GM12878 (cell line): ENCODE results near the gene TRIP12. TPM values are rescaled to one million over a fixed set of nuclear protein-coding genes. Genes with fewer than 3 reads are reported as not detected.

Source experiments
- BHLHE40 ChIP-seq, 2 experiments: fragments of 450-650 bp in 1 of 2; IDR thresholded peaks; 2 replicates each; pipeline ENCODE4 v1.6.1; 2011 to 2017; ENCODE audit warnings: low read depth in 2 of 2, borderline replicate concordance in 1 of 2, improper control_type of control experiment in 1 of 2, low read length in 1 of 2, mild to moderate bottlenecking in 1 of 2
- BMI1 ChIP-seq: fragments of 450-650 bp; IDR thresholded peaks from 2 replicates; pipeline ENCODE4 v1.6.1; 2016; ENCODE audit warnings: mild to moderate bottlenecking, moderate library complexity, borderline replicate concordance
- CEBPB ChIP-seq, 2 experiments: fragments of 150-350 bp in 1 of 2; IDR thresholded peaks; 2 replicates each; pipeline ENCODE4 v1.6.1; 2012 to 2014; ENCODE audit warnings: low read depth in 2 of 2, low read length in 2 of 2, borderline replicate concordance in 1 of 2, inconsistent platforms in 1 of 2
- HDAC6 ChIP-seq: fragments of 200-600 bp; sonication (generic); IDR thresholded peaks from one replicate; pipeline ENCODE4 v1.8.0; 2017; ENCODE audit warnings: antibody characterized with exemption; ENCODE audit not compliant: unreplicated experiment
- KLF5 ChIP-seq: fragments of 450-650 bp; IDR thresholded peaks from 2 replicates; pipeline ENCODE4 v1.6.1; 2014; ENCODE audit warnings: mild to moderate bottlenecking; ENCODE audit not compliant: partially characterized antibody
- LARP7 ChIP-seq: fragments of 450-650 bp; IDR thresholded peaks from 2 replicates; pipeline ENCODE4 v1.6.1; 2017; ENCODE audit warnings: mild to moderate bottlenecking
- NFIC ChIP-seq: IDR thresholded peaks from 2 replicates; pipeline ENCODE4 v1.6.1; 2012; ENCODE audit warnings: low read depth, mild to moderate bottlenecking, inconsistent platforms, low read length, moderate library complexity
- RBBP5 ChIP-seq: fragments of 200-600 bp; sonication (generic); conservative IDR thresholded peaks from 2 replicates; pipeline ENCODE4 v1.6.1; 2016
- SIX5 ChIP-seq: IDR thresholded peaks from 2 replicates; pipeline ENCODE4 v1.6.1; 2011; ENCODE audit warnings: mild to moderate bottlenecking, low read depth, low read length, moderate library complexity; ENCODE audit not compliant: severe bottlenecking
- TBL1XR1 ChIP-seq: IDR thresholded peaks from 2 replicates; pipeline ENCODE4 v1.6.1; 2012; ENCODE audit warnings: low read depth, low read length, improper control_type of control experiment
- ZNF24 ChIP-seq: fragments of 450-650 bp; IDR thresholded peaks from 2 replicates; pipeline ENCODE4 v1.6.1; 2017; ENCODE audit warnings: antibody characterized with exemption, mild to moderate bottlenecking
- polyA plus RNA-seq, 11 experiments: library from polyadenylated mRNA; depleted of rRNA in 4 of 11; unstranded in 6 of 11; stranded (reverse) in 5 of 11; fragments of >200 nt; fragmentation: Nextera tagmentation in 4 of 11; fragmentation: Illumina TruSeq in 1 of 11; extraction: Ambion mirVana in 4 of 11; extraction: Trizol in 1 of 11; gene quantifications; 1 replicate in 1 of 11; 2 replicates in 10 of 11; pipeline versions ENCODE4 v1.2.1 to v1.2.3, GENCODE V29; 2011 to 2016; ENCODE audit warnings: inconsistent platforms in 2 of 11, missing spikeins in 2 of 11, low read depth in 1 of 11
- total RNA-seq, 4 experiments: library from RNA; depleted of rRNA in 3 of 4; stranded (reverse); fragments of >200 nt in 3 of 4; fragmentation: Illumina TruSeq in 1 of 4; extraction: Trizol in 1 of 4; gene quantifications; 2 replicates each; pipeline versions ENCODE4 v1.2.1 to v1.2.3, GENCODE V29; 2013 to 2021
- TF ChIP-seq, protein P1 (sequence below): fragments of 450-650 bp; IDR thresholded peaks from 2 replicates; pipeline ENCODE4 v1.6.1; 2018; ENCODE audit warnings: borderline replicate concordance, mild to moderate bottlenecking; ENCODE audit not compliant: partially characterized antibody
- TF ChIP-seq, protein P2 (sequence below): IDR thresholded peaks from 2 replicates; pipeline ENCODE4 v1.6.1; 2012; ENCODE audit warnings: improper control_type of control experiment, low read depth, low read length; ENCODE audit not compliant: insufficient replicate concordance
- TF ChIP-seq, protein P3 (sequence below): fragments of 450-650 bp; IDR thresholded peaks from 2 replicates; pipeline ENCODE4 v1.6.1; 2016; ENCODE audit warnings: mild to moderate bottlenecking, moderate library complexity, borderline replicate concordance
- TF ChIP-seq, protein P4 (sequence below): fragments of 450-650 bp; formaldehyde crosslinking; IDR thresholded peaks from 2 replicates; pipeline ENCODE4 v1.5.0; 2022; ENCODE audit warnings: mild to moderate bottlenecking, missing genetic modification characterization

TRIP12 gene
- total and polyA plus RNA-seq, 10 of the 15 experiments (the other 5 are each of a cell fraction or from before 2014, with no cell fraction given): 23.1 to 207 (median 97.0) TPM

DNA sequence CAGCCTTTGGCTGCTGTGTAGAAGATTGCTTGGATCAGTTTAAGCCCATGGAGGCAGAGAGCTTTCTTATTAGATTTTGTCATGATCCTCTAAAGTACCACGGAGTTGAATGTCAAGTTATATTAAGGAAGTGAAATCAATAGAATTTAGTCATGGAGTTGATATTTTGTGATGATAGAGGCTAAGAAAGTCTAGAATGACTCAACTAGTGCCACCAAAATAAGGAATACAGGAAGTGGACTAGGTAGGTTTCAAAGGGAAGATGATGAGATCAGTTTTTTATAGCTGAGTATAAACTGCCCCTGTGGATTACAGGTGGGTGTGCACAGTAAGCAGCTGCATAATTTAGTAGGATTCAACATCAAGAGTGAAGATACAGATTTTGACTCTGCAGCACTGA lies 25.7 kb upstream of the TRIP12 start (continued):
- TF ChIP-seq, protein P1, sequence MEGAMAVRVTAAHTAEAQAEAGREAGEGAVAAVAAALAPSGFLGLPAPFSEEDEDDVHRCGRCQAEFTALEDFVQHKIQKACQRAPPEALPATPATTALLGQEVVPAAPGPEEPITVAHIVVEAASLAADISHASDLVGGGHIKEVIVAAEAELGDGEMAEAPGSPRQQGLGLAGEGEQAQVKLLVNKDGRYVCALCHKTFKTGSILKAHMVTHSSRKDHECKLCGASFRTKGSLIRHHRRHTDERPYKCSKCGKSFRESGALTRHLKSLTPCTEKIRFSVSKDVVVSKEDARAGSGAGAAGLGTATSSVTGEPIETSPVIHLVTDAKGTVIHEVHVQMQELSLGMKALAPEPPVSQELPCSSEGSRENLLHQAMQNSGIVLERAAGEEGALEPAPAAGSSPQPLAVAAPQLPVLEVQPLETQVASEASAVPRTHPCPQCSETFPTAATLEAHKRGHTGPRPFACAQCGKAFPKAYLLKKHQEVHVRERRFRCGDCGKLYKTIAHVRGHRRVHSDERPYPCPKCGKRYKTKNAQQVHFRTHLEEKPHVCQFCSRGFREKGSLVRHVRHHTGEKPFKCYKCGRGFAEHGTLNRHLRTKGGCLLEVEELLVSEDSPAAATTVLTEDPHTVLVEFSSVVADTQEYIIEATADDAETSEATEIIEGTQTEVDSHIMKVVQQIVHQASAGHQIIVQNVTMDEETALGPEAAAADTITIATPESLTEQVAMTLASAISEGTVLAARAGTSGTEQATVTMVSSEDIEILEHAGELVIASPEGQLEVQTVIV: no peak
- TF ChIP-seq BHLHE40 (IDR thresholded peaks at IDR 0.05; ENCODE audit: borderline replicate concordance in 1 of 2, low read depth in 2 of 2, low read length in 1 of 2) (no peak), HDAC6 (no peak), BMI1 (no peak), LARP7 (no peak), KLF5 (no peak), SIX5 (no peak), RBBP5 (no peak), NFIC (peak; percentile 96; the same call in 1 of the 2 replicates), CEBPB (IDR thresholded peaks at IDR 0.05; ENCODE audit: borderline replicate concordance in 1 of 2, low read depth in 2 of 2, low read length in 2 of 2) (peak in 1 of 2 experiments; percentile 48; a peak in 1 of 4 replicates), ZNF24 (no peak), TBL1XR1 (no peak)
- TF ChIP-seq, protein P2, sequence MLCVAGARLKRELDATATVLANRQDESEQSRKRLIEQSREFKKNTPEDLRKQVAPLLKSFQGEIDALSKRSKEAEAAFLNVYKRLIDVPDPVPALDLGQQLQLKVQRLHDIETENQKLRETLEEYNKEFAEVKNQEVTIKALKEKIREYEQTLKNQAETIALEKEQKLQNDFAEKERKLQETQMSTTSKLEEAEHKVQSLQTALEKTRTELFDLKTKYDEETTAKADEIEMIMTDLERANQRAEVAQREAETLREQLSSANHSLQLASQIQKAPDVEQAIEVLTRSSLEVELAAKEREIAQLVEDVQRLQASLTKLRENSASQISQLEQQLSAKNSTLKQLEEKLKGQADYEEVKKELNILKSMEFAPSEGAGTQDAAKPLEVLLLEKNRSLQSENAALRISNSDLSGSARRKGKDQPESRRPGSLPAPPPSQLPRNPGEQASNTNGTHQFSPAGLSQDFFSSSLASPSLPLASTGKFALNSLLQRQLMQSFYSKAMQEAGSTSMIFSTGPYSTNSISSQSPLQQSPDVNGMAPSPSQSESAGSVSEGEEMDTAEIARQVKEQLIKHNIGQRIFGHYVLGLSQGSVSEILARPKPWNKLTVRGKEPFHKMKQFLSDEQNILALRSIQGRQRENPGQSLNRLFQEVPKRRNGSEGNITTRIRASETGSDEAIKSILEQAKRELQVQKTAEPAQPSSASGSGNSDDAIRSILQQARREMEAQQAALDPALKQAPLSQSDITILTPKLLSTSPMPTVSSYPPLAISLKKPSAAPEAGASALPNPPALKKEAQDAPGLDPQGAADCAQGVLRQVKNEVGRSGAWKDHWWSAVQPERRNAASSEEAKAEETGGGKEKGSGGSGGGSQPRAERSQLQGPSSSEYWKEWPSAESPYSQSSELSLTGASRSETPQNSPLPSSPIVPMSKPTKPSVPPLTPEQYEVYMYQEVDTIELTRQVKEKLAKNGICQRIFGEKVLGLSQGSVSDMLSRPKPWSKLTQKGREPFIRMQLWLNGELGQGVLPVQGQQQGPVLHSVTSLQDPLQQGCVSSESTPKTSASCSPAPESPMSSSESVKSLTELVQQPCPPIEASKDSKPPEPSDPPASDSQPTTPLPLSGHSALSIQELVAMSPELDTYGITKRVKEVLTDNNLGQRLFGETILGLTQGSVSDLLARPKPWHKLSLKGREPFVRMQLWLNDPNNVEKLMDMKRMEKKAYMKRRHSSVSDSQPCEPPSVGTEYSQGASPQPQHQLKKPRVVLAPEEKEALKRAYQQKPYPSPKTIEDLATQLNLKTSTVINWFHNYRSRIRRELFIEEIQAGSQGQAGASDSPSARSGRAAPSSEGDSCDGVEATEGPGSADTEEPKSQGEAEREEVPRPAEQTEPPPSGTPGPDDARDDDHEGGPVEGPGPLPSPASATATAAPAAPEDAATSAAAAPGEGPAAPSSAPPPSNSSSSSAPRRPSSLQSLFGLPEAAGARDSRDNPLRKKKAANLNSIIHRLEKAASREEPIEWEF: no peak
- TF ChIP-seq, protein P3, sequence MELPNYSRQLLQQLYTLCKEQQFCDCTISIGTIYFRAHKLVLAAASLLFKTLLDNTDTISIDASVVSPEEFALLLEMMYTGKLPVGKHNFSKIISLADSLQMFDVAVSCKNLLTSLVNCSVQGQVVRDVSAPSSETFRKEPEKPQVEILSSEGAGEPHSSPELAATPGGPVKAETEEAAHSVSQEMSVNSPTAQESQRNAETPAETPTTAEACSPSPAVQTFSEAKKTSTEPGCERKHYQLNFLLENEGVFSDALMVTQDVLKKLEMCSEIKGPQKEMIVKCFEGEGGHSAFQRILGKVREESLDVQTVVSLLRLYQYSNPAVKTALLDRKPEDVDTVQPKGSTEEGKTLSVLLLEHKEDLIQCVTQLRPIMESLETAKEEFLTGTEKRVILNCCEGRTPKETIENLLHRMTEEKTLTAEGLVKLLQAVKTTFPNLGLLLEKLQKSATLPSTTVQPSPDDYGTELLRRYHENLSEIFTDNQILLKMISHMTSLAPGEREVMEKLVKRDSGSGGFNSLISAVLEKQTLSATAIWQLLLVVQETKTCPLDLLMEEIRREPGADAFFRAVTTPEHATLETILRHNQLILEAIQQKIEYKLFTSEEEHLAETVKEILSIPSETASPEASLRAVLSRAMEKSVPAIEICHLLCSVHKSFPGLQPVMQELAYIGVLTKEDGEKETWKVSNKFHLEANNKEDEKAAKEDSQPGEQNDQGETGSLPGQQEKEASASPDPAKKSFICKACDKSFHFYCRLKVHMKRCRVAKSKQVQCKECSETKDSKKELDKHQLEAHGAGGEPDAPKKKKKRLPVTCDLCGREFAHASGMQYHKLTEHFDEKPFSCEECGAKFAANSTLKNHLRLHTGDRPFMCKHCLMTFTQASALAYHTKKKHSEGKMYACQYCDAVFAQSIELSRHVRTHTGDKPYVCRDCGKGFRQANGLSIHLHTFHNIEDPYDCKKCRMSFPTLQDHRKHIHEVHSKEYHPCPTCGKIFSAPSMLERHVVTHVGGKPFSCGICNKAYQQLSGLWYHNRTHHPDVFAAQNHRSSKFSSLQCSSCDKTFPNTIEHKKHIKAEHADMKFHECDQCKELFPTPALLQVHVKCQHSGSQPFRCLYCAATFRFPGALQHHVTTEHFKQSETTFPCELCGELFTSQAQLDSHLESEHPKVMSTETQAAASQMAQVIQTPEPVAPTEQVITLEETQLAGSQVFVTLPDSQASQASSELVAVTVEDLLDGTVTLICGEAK: no peak
- TF ChIP-seq, protein P4, sequence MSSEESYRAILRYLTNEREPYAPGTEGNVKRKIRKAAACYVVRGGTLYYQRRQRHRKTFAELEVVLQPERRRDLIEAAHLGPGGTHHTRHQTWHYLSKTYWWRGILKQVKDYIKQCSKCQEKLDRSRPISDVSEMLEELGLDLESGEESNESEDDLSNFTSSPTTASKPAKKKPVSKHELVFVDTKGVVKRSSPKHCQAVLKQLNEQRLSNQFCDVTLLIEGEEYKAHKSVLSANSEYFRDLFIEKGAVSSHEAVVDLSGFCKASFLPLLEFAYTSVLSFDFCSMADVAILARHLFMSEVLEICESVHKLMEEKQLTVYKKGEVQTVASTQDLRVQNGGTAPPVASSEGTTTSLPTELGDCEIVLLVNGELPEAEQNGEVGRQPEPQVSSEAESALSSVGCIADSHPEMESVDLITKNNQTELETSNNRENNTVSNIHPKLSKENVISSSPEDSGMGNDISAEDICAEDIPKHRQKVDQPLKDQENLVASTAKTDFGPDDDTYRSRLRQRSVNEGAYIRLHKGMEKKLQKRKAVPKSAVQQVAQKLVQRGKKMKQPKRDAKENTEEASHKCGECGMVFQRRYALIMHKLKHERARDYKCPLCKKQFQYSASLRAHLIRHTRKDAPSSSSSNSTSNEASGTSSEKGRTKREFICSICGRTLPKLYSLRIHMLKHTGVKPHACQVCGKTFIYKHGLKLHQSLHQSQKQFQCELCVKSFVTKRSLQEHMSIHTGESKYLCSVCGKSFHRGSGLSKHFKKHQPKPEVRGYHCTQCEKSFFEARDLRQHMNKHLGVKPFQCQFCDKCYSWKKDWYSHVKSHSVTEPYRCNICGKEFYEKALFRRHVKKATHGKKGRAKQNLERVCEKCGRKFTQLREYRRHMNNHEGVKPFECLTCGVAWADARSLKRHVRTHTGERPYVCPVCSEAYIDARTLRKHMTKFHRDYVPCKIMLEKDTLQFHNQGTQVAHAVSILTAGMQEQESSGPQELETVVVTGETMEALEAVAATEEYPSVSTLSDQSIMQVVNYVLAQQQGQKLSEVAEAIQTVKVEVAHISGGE (CRISPR knock-in tag): no peak
